ENCODE measurements around the gene CUEDC1.

GRCh38 chr17:57880086-57880456 is 75.1 kb downstream of the CUEDC1 start:
- TF ChIP-seq POLR2AphosphoS5 (IDR thresholded peaks at IDR 0.05) (no peak), CTCF (IDR thresholded peaks at IDR 0.05) (no peak)

Data from prostate gland (tissue), 2 donors.